ENCODE data around the gene DCAF5.

The DCAF5 gene

GRCh38 chr14:69006346-69006745, 146.6 kb downstream of the DCAF5 start:
- no peak overlapping the region for H3K4me3 ChIP-seq (ENCODE audit: low read depth, low read length)
- DNase-seq (ENCODE audit: low read depth), result no peak
- no peak for TF ChIP-seq CTCF (IDR thresholded peaks at IDR 0.05; ENCODE audit: low read depth, low read length, missing control alignments)

GRCh38 chr14:69005432-69006148, 147.3 kb downstream of the DCAF5 start:
- DNase-seq (ENCODE audit: low read depth), result no peak
- H3K4me3 ChIP-seq (ENCODE audit: low read depth, low read length), result no peak overlapping the region
- no peak for TF ChIP-seq CTCF (IDR thresholded peaks at IDR 0.05; ENCODE audit: low read depth, low read length, missing control alignments)

- TF ChIP-seq CTCF (IDR thresholded peaks at IDR 0.05; ENCODE audit: low read depth, low read length, missing control alignments), result no peak
- H3K4me3 ChIP-seq (ENCODE audit: low read depth, low read length), result no peak overlapping the region
- no peak for DNase-seq (ENCODE audit: low read depth)
Measured at GRCh38 chr14:69004731-69005431, 148.0 kb downstream of the DCAF5 start.

GRCh38 chr14:69003626-69004025, 149.3 kb downstream of the DCAF5 start:
- no peak for DNase-seq (ENCODE audit: low read depth)

GRCh38 chr14:69002069-69002468, 150.8 kb downstream of the DCAF5 start:
- H3K4me3 ChIP-seq (ENCODE audit: low read depth, low read length), result no peak overlapping the region
- no peak for DNase-seq (ENCODE audit: low read depth)
- TF ChIP-seq CTCF (IDR thresholded peaks at IDR 0.05; ENCODE audit: low read depth, low read length, missing control alignments), result no peak

More at GRCh38 chr14:69003626-69004025, 149.3 kb downstream of the DCAF5 start:
- no peak for TF ChIP-seq CTCF (IDR thresholded peaks at IDR 0.05; ENCODE audit: low read depth, low read length, missing control alignments)
- H3K4me3 ChIP-seq (ENCODE audit: low read depth, low read length), result no peak overlapping the region

GRCh38 chr14:69001375-69001774, 151.5 kb downstream of the DCAF5 start:
- no peak for TF ChIP-seq CTCF (IDR thresholded peaks at IDR 0.05; ENCODE audit: low read depth, low read length, missing control alignments)
- no peak overlapping the region for H3K4me3 ChIP-seq (ENCODE audit: low read depth, low read length)
- no peak for DNase-seq (ENCODE audit: low read depth)
